Neuronal stem cell (in vitro differentiated cells): ENCODE data around the gene HOXA7.

Experiments
- DNase-seq: peaks from one replicate; pipeline ENCODE4 v3.0.0-alpha.2; 2013; ENCODE audit warnings: low spot score
- H2AFZ ChIP-seq: one replicate; pipeline ENCODE4 v1.6.1; 2013; ENCODE audit warnings: mild to moderate bottlenecking, low read length, inconsistent platforms
- H2AK5ac ChIP-seq: 2 replicates; pipeline ENCODE4 v1.6.1; 2013; ENCODE audit warnings: low read depth, mild to moderate bottlenecking, inconsistent platforms, low read length, moderate library complexity, mixed read lengths
- H2BK120ac ChIP-seq: 2 replicates; pipeline ENCODE4 v1.6.1; 2013; ENCODE audit warnings: low read depth, mild to moderate bottlenecking, inconsistent platforms, low read length, moderate library complexity, mixed read lengths
- H2BK12ac ChIP-seq: one replicate; pipeline ENCODE4 v1.6.1; 2013; ENCODE audit warnings: low read length, inconsistent platforms
- H2BK15ac ChIP-seq: 2 replicates; pipeline ENCODE4 v1.6.1; 2013; ENCODE audit warnings: mild to moderate bottlenecking, low read length, inconsistent platforms, mixed read lengths
- H2BK5ac ChIP-seq: one replicate; pipeline ENCODE4 v1.6.1; 2013; ENCODE audit warnings: inconsistent platforms, mild to moderate bottlenecking, low read length, moderate library complexity
- H3K14ac ChIP-seq: one replicate; pipeline ENCODE4 v1.6.1; 2013; ENCODE audit warnings: low read length, inconsistent platforms
- H3K18ac ChIP-seq: 2 replicates; pipeline ENCODE4 v1.6.1; 2013; ENCODE audit warnings: low read length, inconsistent platforms
- H3K23ac ChIP-seq: 2 replicates; pipeline ENCODE4 v1.6.1; 2013; ENCODE audit warnings: low read depth, mild to moderate bottlenecking, mixed read lengths, low read length, inconsistent platforms; ENCODE audit not compliant: poor library complexity
- H3K27ac ChIP-seq: replicated peaks from 3 replicates; pipeline ENCODE4 v1.5.1; 2013; ENCODE audit warnings: low read length, inconsistent platforms
- H3K27me3 ChIP-seq, 3 experiments: 2 replicates each; pipeline ENCODE4 v1.6.1; 2013; ENCODE audit warnings: low read length in 3 of 3, mild to moderate bottlenecking in 2 of 3, inconsistent platforms in 1 of 3, low read depth in 1 of 3, mixed read lengths in 1 of 3, moderate library complexity in 1 of 3; ENCODE audit not compliant: control insufficient read depth in 3 of 3, insufficient read depth in 3 of 3
- H3K36me3 ChIP-seq, 2 donors: replicated peaks in 1 of 2; 2 replicates each; pipeline ENCODE4 v1.6.1; 2013; ENCODE audit warnings: low read length in 2 of 2; ENCODE audit not compliant: control insufficient read depth in 2 of 2, insufficient read depth in 2 of 2
- H3K4ac ChIP-seq: 2 replicates; pipeline ENCODE4 v1.6.1; 2013; ENCODE audit warnings: inconsistent platforms, mild to moderate bottlenecking, low read length, moderate library complexity
- H3K4me1 ChIP-seq, 2 donors: 1 replicate in 1 of 2; 2 replicates in 1 of 2; pipeline ENCODE4 v1.6.1; 2013; ENCODE audit warnings: low read length in 2 of 2, low read depth in 1 of 2; ENCODE audit not compliant: control insufficient read depth in 2 of 2, insufficient read depth in 1 of 2
- H3K4me2 ChIP-seq: one replicate; pipeline ENCODE4 v1.6.1; 2013; ENCODE audit warnings: mild to moderate bottlenecking, low read length, inconsistent platforms; ENCODE audit not compliant: insufficient read depth, poor library complexity, severe bottlenecking
- H3K4me3 ChIP-seq, 2 donors: 2 replicates each; pipeline ENCODE4 v1.5.1; 2013; ENCODE audit warnings: low read length in 2 of 2, mild to moderate bottlenecking in 2 of 2, inconsistent platforms in 1 of 2, moderate library complexity in 1 of 2
- H3K79me1 ChIP-seq: one replicate; pipeline ENCODE4 v1.6.1; 2013; ENCODE audit warnings: low read depth, mild to moderate bottlenecking, inconsistent platforms, low read length, moderate library complexity
- H3K9ac ChIP-seq: one replicate; pipeline ENCODE4 v1.6.1; 2013; ENCODE audit warnings: mild to moderate bottlenecking, low read depth, low read length, inconsistent platforms; ENCODE audit not compliant: poor library complexity
- H3K9me3 ChIP-seq, 2 donors: replicated peaks in 1 of 2; 2 replicates each; pipeline versions ENCODE3 to v1.6.1; 2013; ENCODE audit warnings: low read length in 2 of 2, mild to moderate bottlenecking in 2 of 2, inconsistent platforms in 1 of 2, low read depth in 1 of 2, mixed read lengths in 1 of 2, moderate library complexity in 1 of 2; ENCODE audit not compliant: control insufficient read depth in 2 of 2, insufficient read depth in 1 of 2
- H4K8ac ChIP-seq: one replicate; pipeline ENCODE4 v1.6.1; 2013; ENCODE audit warnings: low read depth, mild to moderate bottlenecking, inconsistent platforms, low read length, moderate library complexity
- H4K91ac ChIP-seq: one replicate; pipeline ENCODE4 v1.6.1; 2013; ENCODE audit warnings: low read length, low read depth, mild to moderate bottlenecking, inconsistent platforms; ENCODE audit not compliant: poor library complexity
- WGBS, 2 donors: extraction: QIAGEN DNeasy Blood & Tissue Kit; methylation state at CpG; one replicate each; pipeline ENCODE4 v1.1.7; 2013; ENCODE audit warnings: missing lambda C conversion rate in 2 of 2, mixed read lengths in 1 of 2; ENCODE audit not compliant: insufficient read length in 2 of 2, insufficient replicate concordance in 1 of 2; ENCODE audit errors: extremely low coverage in 2 of 2; 5-methylcytosine and 5-hydroxymethylcytosine counted together

HOXA7 gene

DNA sequence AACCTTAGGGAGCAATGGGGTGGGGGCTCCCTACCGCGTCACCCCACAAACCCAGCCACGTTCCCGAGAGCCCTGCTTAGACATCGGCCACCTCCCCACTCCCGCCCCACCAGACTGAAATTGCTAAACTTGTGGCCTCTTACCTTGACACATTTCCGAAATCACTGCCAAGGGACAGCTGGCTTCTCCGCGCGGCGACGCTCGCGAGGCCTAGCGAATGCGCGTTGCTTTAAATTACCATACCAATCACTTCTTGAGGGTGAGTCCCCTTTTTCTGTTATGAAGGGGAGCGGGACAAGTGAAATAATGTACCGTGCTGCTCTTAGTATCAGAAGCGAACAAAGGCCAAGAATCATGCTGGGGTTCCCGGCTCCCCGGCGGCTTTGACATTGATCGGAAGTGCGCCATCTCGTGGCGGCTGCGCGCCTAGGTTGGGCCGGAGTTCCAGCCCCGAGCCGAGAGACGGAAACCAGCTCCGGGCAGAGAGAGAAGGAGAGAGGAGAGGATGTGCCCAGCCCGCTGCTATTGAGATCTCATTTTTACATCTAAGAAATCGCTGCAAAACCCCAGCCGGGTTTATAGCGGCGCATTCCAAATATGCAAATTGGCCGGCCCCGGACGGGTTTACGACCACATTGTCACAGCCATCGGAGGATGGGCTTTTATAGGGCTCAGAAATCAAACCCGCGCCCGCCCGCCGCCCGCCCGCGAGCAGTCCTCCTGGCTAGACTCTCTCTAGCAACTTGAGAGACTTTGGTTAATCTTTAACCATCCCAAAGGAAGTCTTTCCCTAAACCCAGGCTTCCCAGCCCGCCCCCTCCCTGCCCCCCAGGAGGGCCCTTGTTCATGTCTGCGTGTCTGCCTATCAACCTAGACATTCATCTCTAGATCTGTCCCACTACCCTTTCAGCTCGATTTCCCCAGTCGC is 23.3 kb upstream of the HOXA7 start:
- Histone ChIP-seq H3K4me3 (no peak overlapping the region), H3K27ac (no peak overlapping the region), H2BK12ac (no peak overlapping the region)

DNA sequence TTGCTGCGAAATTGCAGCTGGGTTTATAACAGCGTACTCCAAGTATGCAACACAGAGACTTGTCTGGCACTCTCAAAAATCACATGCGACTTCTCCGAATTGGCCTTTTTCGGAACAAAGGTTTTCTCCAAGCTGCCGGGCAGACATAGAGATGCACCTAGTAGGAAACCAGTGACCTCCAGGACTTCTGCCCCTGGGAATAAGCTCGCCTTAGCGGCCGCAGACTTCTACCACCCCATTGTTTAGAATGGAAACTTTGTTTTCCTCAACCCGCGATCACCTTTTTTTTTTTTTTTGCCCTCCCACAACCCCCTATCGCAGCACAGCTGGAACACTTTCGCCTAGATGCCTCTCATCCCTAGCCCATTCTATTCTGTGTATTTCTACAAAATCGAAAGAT is 22.6 kb upstream of the HOXA7 start:
- H2BK12ac ChIP-seq, result no peak overlapping the region

More for the DNA sequence above, 23.3 kb upstream of the HOXA7 start:
- DNase-seq, result no peak
- Histone ChIP-seq H2BK15ac (no peak overlapping the region), H4K8ac (no peak overlapping the region), H3K4me2 (no peak overlapping the region), H2AFZ (peak overlapping the region; percentile 66), H3K79me1 (no peaks in the 10 kb centered on the region), H3K27me3 (peaks cover 58 to 99% (median 96%) of the 10 kb centered on the region in 3 experiments), H3K18ac (no peak overlapping the region), H2BK5ac (no peak overlapping the region), H3K9me3 (peaks cover 2 to 10% of the 10 kb centered on the region in 2 donors), H3K4me1 (peaks cover 0 to 3% of the 10 kb centered on the region in 2 donors), H3K23ac (peak overlapping the region; percentile 83), H3K4ac (no peak overlapping the region), H2AK5ac (no peak overlapping the region), H4K91ac (no peak overlapping the region), H2BK120ac (no peak overlapping the region), H3K14ac (no peak overlapping the region), H3K36me3 (no peaks in the 10 kb centered on the region), H3K9ac (no peak overlapping the region)
- WGBS, 2 donors, result no CpG with 5 or more reads among the region's 56 CpGs

DNA sequence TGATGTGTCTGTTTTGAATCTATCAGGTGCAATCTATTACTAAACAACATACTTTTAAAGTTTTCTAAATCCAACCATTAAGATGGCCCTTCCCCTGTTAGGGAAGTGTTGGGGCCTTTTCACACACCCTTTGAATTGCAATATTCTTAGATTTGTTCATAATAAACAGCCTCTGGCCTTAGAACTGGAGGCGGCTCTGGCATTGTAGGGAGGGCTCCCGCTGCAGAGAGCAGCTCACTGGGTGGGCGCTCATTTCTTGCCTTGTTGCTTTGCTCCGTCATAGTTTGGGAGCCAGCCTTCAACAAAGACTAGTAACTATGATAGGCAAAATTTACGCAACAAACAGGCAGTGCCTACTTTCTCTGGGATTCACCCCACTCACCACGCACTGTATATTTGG is 21.9 kb upstream of the HOXA7 start:
- Histone ChIP-seq H4K8ac (no peak overlapping the region), H2BK12ac (no peak overlapping the region), H3K27me3 (peaks cover 61 to 99% (median 96%) of the 10 kb centered on the region in 3 experiments), H2BK15ac (no peak overlapping the region), H3K18ac (no peak overlapping the region), H2BK120ac (no peak overlapping the region), H3K9me3 (peaks cover 2 to 14% of the 10 kb centered on the region in 2 donors), H3K79me1 (no peaks in the 10 kb centered on the region), H2AFZ (no peak overlapping the region), H3K27ac (no peak overlapping the region), H3K23ac (no peak overlapping the region), H3K36me3 (no peaks in the 10 kb centered on the region), H2BK5ac (no peak overlapping the region), H3K14ac (no peak overlapping the region), H4K91ac (no peak overlapping the region), H3K9ac (no peak overlapping the region), H3K4ac (no peak overlapping the region), H2AK5ac (no peak overlapping the region), H3K4me2 (no peak overlapping the region), H3K4me3 (no peak overlapping the region), H3K4me1 (no peaks in the 10 kb centered on the region)
- no CpG with 5 or more reads among the region's 6 CpGs for WGBS, 2 donors
- no peak for DNase-seq

More for the DNA sequence above, 22.6 kb upstream of the HOXA7 start:
- Histone ChIP-seq H3K36me3 (no peaks in the 10 kb centered on the region), H2AFZ (no peak overlapping the region), H3K18ac (no peak overlapping the region), H2AK5ac (no peak overlapping the region), H3K4me3 (no peak overlapping the region), H3K23ac (no peak overlapping the region), H4K91ac (no peak overlapping the region), H3K9me3 (peaks cover 2 to 14% of the 10 kb centered on the region in 2 donors), H3K4me1 (peaks cover 0 to 1% of the 10 kb centered on the region in 2 donors), H2BK5ac (no peak overlapping the region), H3K4ac (no peak overlapping the region), H3K27ac (no peak overlapping the region), H3K14ac (no peak overlapping the region), H2BK120ac (no peak overlapping the region), H2BK15ac (no peak overlapping the region), H3K79me1 (no peaks in the 10 kb centered on the region), H4K8ac (no peak overlapping the region), H3K27me3 (peaks cover 60 to 99% (median 96%) of the 10 kb centered on the region in 3 experiments), H3K4me2 (no peak overlapping the region), H3K9ac (no peak overlapping the region)
- DNase-seq, result no peak
- no CpG with 5 or more reads among the region's 14 CpGs for WGBS, 2 donors

DNA sequence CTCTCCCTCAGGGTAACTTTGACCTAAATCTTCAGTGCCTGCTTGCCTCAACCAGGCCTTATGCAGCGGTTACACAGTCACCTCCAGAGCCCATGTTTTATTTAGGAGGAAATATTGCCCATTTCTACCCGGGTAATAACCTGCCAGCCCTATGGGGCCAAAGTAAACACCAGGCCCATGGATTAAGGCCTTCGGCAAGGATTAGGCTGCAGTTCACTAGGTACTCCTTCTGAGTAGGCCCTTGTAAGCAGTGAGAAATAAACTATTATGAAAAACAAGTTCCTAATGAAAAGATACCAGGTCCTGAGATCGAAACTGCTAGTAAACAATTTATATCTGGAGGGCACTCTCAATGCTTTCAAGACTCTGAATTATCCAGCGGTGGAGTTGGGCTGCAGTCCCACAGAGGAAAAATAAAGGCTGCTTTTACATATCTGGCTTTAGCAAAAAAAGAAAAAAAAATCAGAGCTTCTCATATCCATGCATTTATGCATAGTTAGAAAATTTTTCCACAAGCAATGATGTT is 21.4 kb upstream of the HOXA7 start:
- no peaks in the 10 kb centered on the region for H3K4me1 ChIP-seq

More for the DNA sequence above, 21.4 kb upstream of the HOXA7 start:
- H2BK12ac ChIP-seq, result no peak overlapping the region
- no peak overlapping the region for H3K4me3 ChIP-seq
- no peak overlapping the region for H3K4me2 ChIP-seq
- no peak overlapping the region for H2AFZ ChIP-seq
- H3K27ac ChIP-seq, result no peak overlapping the region
- H3K36me3 ChIP-seq, result no peaks in the 10 kb centered on the region
- H2AK5ac ChIP-seq, result no peak overlapping the region
- H3K27me3 ChIP-seq, result peaks cover 62 to 99% (median 96%) of the 10 kb centered on the region in 3 experiments
- H4K91ac ChIP-seq, result no peak overlapping the region
- no peak overlapping the region for H3K9ac ChIP-seq
- no peak overlapping the region for H3K23ac ChIP-seq
- no peak overlapping the region for H3K14ac ChIP-seq
- WGBS, 2 donors, result no CpG with 5 or more reads among the region's 5 CpGs
- H2BK5ac ChIP-seq, result no peak overlapping the region
- H3K9me3 ChIP-seq, result peaks cover 2 to 14% of the 10 kb centered on the region in 2 donors
- H3K79me1 ChIP-seq, result no peaks in the 10 kb centered on the region
- no peak overlapping the region for H2BK15ac ChIP-seq
- DNase-seq, result no peak
- no peak overlapping the region for H2BK120ac ChIP-seq
- H3K18ac ChIP-seq, result no peak overlapping the region
- no peak overlapping the region for H3K4ac ChIP-seq
- no peak overlapping the region for H4K8ac ChIP-seq
